Duodenal mucosa (tissue), 2 donors: ENCODE measurements around the gene IL1A.

ENCODE experiments used
- H3K27ac ChIP-seq: one replicate; pipeline ENCODE4 v1.7.0; 2013; ENCODE audit warnings: low read depth, low read length
- H3K27me3 ChIP-seq, 2 donors: one replicate each; pipeline ENCODE4 v1.7.0; 2013; ENCODE audit warnings: low read length in 2 of 2, control low read depth in 1 of 2; ENCODE audit not compliant: insufficient read depth in 2 of 2, control insufficient read depth in 1 of 2
- H3K36me3 ChIP-seq, 2 donors: one replicate each; pipeline ENCODE4 v1.7.0; 2013; ENCODE audit warnings: low read length in 2 of 2, control low read depth in 1 of 2; ENCODE audit not compliant: insufficient read depth in 2 of 2, control insufficient read depth in 1 of 2
- H3K4me1 ChIP-seq, 2 donors: one replicate each; pipeline ENCODE4 v1.7.0; 2013; ENCODE audit warnings: low read length in 2 of 2, control low read depth in 1 of 2; ENCODE audit not compliant: insufficient read depth in 2 of 2, control insufficient read depth in 1 of 2
- H3K4me3 ChIP-seq, 2 donors: one replicate each; pipeline ENCODE4 v1.7.0; 2013; ENCODE audit warnings: low read length in 2 of 2, low read depth in 1 of 2
- H3K9ac ChIP-seq, 2 donors: one replicate each; pipeline ENCODE4 v1.7.0; 2013; ENCODE audit warnings: low read length in 2 of 2, low read depth in 1 of 2
- H3K9me3 ChIP-seq, 2 donors: one replicate each; pipeline ENCODE4 v1.7.0; 2013; ENCODE audit warnings: low read length in 2 of 2, control low read depth in 1 of 2; ENCODE audit not compliant: control insufficient read depth in 1 of 2

Gene IL1A

DNA sequence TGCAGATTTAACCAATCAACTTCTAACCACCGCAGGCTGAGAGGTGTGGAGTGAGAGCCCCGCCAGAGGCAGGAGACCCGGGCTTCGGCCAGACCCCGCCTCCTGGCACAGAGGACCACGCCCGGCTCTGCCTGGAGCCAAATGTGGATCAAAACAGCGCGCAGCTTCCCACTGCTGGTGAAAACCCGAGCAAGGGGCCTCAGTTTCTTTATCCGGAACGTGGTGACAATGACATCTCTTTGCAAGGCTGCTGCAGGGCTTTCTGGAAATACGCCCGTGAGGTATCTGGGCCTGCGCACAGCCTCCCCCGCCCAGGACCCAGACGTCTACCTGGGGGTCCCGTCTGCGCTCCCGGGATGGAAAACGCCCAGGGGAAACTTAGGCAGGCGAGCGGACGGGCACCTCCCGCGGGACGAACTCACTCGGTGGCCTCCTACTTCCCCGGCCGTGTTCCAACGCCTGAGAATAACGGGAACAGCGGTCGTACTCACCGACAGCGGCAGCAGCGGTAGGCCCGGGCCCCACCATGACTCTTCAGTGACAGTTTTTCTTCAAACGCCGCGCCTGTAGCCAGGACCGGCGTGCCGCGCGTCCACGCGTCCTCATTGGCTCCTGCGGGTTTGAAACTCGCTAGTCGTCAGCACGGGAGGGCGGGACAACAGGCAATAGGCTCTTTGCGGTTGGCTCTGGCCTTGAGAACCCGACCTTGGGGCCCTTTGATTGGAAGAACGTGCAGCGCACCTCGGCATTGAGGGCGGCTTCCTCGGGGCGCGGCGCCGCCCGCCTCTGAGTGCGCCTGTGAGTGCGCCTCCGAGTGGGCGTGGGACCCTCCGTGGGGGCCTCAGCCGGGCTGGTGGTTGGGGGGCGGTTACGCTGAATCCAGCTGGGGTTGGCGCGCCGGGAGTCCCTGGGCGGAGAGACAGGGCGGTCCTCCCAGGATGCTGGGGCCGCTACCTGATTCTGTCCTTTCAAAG is 19.9 kb downstream of the IL1A start, which contains the start of gene CKAP2L:
Gene CKAP2L, minus strand, starts transcription at position 539 of the 974 bp plus-strand sequence. Its CDS starts 11 bp downstream, at position 528.
- H3K27ac ChIP-seq = no peak within 1 kb of the TSS
- H3K4me3 ChIP-seq = peak within 1 kb of the TSS; percentile 80 to 84
- peaks cover 14 to 17% of the 10 kb centered on the region in 2 donors for H3K4me1 ChIP-seq
- H3K9me3 ChIP-seq = no peaks in the 10 kb centered on the region
- H3K27me3 ChIP-seq = no peaks in the 10 kb centered on the region
- H3K9ac ChIP-seq = peak within 1 kb of the TSS; percentile 42 to 59
- no peaks in the 10 kb centered on the region for H3K36me3 ChIP-seq

DNA sequence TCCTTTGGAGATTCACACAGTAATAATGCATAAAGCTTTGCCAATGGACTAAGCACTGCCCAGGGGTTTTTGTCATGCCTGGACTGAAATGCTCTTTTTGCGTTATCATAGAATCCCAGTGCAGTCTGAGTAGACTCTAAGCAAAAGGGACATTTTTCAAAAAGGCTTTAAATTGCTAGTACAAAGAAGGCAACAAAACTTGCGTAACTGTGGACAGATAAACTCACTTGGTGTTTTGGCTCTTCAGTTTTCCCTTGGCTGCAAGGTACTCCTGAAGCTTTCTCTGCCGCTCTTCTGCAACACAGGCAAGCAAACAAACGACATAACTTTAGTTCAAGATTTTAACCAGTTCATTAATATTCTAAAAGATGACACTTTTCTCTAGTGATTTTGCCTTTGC is 22.0 kb downstream of the IL1A start:
- no peaks in the 10 kb centered on the region for H3K9me3 ChIP-seq
- no peaks in the 10 kb centered on the region for H3K27me3 ChIP-seq
- no peak overlapping the region for H3K9ac ChIP-seq
- H3K36me3 ChIP-seq = no peaks in the 10 kb centered on the region
- H3K4me1 ChIP-seq = peaks cover 14% of the 10 kb centered on the region in 2 donors
- H3K27ac ChIP-seq = no peak overlapping the region
- H3K4me3 ChIP-seq = no peak overlapping the region

DNA sequence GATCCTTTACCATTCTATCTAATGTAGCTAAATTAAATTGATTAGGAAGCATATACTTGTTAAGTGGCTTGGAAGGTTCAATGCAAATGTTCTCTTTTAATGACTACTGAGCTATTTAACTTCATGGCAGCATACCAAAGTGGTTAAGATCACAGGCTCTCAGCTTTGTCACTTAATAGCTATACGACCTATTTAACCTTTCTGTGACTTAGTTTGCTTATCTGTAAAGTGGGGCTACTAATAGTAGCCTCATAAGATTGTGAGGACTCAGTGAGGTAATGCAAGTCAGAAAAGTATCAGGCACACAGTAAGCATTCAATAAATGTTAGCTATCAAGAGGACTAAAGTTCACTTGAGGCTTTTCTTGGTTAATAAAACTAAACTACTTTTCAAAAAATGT is 24.1 kb downstream of the IL1A start:
- no peak overlapping the region for H3K4me3 ChIP-seq
- H3K4me1 ChIP-seq = peaks cover 12 to 13% of the 10 kb centered on the region in 2 donors
- peaks cover 0 to 8% of the 10 kb centered on the region in 2 donors for H3K36me3 ChIP-seq
- no peaks in the 10 kb centered on the region for H3K9me3 ChIP-seq
- no peak overlapping the region for H3K27ac ChIP-seq
- H3K9ac ChIP-seq = no peak overlapping the region
- H3K27me3 ChIP-seq = no peaks in the 10 kb centered on the region

DNA sequence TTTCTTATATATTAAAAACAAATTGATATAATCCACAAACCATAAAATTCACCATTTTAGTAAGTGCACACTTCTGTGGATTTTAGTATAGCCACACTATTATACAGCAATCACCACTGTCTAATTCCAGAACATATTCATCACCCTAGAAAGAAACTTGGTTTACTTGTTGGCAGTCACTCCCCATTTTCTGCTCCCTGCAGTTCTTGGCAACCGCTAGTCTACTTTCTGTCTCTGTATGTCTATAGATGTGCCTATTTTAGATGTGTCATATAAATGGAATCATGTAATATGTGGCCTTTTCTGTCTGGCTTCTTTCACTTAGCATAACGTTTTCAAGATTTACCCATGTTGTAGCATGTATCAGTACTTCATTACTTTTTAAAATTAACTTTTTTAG is 25.6 kb downstream of the IL1A start:
- Histone ChIP-seq H3K4me1 (peaks cover 1 to 5% of the 10 kb centered on the region in 2 donors), H3K9ac (no peak overlapping the region), H3K27ac (no peak overlapping the region), H3K36me3 (peaks cover 1 to 8% of the 10 kb centered on the region in 2 donors), H3K27me3 (no peaks in the 10 kb centered on the region), H3K4me3 (no peak overlapping the region), H3K9me3 (no peaks in the 10 kb centered on the region)

DNA sequence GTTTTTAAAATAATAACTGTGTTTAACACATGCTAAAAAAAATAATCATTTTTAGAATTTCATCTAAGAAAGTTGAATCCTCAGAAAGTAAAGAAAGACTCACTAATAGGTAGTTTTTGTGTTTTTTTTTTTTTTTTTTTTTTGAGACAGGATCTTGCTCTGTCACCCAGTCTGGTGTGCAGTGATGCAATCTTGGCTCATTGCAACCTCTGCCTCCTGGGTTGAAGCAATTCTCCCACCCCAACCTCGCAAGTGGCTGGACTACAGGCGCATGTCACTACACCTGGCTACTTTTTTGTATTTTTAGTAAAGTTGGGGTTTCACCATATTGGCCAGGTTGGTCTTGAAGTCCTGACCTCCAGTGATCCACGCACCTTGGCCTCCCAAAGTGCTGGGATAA is 27.0 kb downstream of the IL1A start:
- no peak overlapping the region for H3K4me3 ChIP-seq
- no peak overlapping the region for H3K27ac ChIP-seq
- peaks cover 2 to 8% of the 10 kb centered on the region in 2 donors for H3K36me3 ChIP-seq
- H3K4me1 ChIP-seq = no peaks in the 10 kb centered on the region
- no peak overlapping the region for H3K9ac ChIP-seq
- no peaks in the 10 kb centered on the region for H3K9me3 ChIP-seq
- no peaks in the 10 kb centered on the region for H3K27me3 ChIP-seq

DNA sequence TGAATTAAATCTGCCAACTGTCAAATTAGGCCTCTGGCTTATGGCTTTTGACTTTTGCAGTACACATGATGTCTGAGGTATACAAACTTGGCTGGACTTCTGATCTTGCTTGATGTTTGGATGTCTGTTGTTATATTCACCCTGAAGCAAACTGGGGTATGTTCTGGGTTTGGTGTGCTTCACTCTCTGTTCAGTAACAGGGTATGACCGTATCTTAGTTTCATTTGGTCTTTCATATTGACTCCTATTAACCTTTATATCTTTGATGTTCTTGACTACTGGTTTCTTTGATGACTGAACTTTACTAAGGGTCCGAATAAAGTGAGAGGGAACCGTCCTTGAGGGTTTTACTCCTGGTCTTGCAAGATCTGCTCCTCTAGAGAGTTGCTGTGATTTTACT is 28.1 kb downstream of the IL1A start:
- Histone ChIP-seq H3K27me3 (no peaks in the 10 kb centered on the region), H3K36me3 (peaks cover 2 to 8% of the 10 kb centered on the region in 2 donors), H3K4me3 (no peak overlapping the region), H3K9ac (no peak overlapping the region), H3K27ac (no peak overlapping the region), H3K4me1 (peaks cover 3 to 4% of the 10 kb centered on the region in 2 donors), H3K9me3 (no peaks in the 10 kb centered on the region)

DNA sequence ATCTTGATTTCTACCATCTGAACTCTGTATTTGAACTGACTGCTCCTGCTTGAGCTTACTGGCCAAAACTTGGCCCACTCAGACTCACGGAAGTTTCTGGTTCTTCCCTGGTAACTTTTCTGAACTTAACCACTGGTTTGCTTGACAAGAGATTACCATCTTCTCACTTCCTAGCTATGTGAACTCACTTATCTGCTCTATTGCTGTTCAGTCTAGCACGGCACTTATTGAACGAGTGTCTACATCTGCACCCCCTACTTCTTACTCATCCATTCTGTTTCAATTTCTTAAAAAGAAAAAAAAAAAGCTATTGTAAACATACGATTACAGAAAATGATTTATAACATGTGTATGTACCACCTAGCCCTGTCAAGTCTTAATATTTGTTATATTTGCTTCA is 28.8 kb downstream of the IL1A start:
- peaks cover 2 to 8% of the 10 kb centered on the region in 2 donors for H3K36me3 ChIP-seq
- peaks cover 3 to 4% of the 10 kb centered on the region in 2 donors for H3K4me1 ChIP-seq
- H3K9me3 ChIP-seq = no peaks in the 10 kb centered on the region
- no peak overlapping the region for H3K9ac ChIP-seq
- no peak overlapping the region for H3K27ac ChIP-seq
- no peaks in the 10 kb centered on the region for H3K27me3 ChIP-seq
- no peak overlapping the region for H3K4me3 ChIP-seq

DNA sequence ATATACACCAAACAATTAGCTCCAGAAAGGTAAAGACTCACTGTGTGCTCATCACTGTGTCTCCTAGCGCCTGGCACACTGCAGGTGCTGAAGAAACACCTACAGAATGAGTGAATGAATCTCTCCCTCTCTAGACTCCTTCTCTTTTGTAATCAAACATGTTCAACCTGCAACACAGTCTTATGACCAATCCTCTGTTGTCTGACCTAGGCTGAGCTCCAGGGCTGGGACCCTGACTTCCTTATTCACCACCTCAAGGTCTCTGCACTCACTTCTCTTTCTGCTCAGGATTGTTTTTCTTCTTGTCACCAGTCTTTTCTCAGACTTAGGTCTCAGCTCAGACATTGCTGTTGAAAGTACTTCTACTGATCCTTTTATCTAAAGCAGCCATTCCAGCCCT is 29.7 kb downstream of the IL1A start:
- H3K9me3 ChIP-seq = no peaks in the 10 kb centered on the region
- H3K4me3 ChIP-seq = no peak overlapping the region
- peaks cover 2 to 8% of the 10 kb centered on the region in 2 donors for H3K36me3 ChIP-seq
- no peak overlapping the region for H3K9ac ChIP-seq
- H3K27me3 ChIP-seq = no peaks in the 10 kb centered on the region
- H3K4me1 ChIP-seq = peaks cover 3 to 7% of the 10 kb centered on the region in 2 donors
- H3K27ac ChIP-seq = no peak overlapping the region

DNA sequence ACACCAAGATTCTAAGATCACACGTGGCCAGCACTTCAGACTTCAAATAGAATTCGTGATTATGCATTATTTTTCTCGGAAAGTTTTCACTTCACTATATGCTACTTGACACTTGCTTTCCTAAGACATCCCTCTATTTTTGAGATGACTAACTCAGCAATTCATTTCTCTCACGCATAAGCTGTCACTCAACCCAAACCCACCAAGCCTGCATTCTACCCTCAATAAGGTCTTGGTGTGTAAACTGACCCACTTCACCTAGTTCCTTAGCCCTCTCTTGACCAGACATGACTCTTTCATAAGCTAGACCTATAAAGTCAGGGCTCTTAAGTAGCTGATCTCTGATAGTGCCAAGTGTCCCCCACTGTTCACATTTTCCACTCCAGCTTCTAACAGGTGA is 31.6 kb downstream of the IL1A start:
- Histone ChIP-seq H3K4me1 (peaks cover 3 to 7% of the 10 kb centered on the region in 2 donors), H3K4me3 (no peak overlapping the region), H3K27ac (no peak overlapping the region), H3K9ac (no peak overlapping the region), H3K36me3 (peaks cover 2 to 8% of the 10 kb centered on the region in 2 donors), H3K9me3 (no peaks in the 10 kb centered on the region), H3K27me3 (no peaks in the 10 kb centered on the region)

DNA sequence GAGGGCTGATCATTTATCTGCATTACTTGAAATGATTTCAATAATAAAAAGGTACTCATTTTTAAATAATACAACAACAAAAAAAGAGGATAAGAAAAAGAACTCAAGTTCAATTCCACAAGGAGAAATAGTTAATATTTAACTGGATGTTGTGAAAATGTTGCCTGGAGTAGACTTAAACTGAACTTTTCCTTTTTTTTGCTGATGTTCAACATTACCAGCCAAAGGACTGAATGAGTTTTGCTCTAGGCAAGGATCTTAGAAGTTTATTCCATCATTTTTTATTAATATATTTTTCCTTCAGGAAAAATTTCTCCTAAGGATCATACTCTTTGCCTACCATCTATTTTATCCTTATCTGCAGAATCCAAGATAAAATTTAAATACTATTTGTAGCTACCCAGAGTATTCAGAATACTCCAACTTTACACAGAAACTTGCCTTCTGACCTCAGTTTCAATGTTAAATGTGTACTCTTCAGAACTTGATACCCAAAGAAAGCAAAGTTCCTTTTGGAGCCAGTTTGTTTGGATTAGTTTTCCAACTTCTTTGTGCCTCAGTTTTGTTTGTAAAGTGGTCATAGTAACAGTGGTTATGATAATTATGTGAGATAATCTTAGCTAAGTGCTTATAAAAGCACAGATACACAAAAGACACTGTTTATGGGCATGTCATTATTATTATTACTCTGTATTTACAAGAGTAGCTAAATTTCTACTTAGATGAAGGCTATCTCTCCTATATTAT is 32.7 kb downstream of the IL1A start:
- Histone ChIP-seq H3K9ac (no peak overlapping the region), H3K27ac (no peak overlapping the region)

More for the DNA sequence above, 32.7 kb downstream of the IL1A start:
- no peaks in the 10 kb centered on the region for H3K9me3 ChIP-seq
- H3K4me3 ChIP-seq = no peak overlapping the region
- no peaks in the 10 kb centered on the region for H3K27me3 ChIP-seq
- peaks cover 2 to 8% of the 10 kb centered on the region in 2 donors for H3K36me3 ChIP-seq
- H3K4me1 ChIP-seq = peaks cover 3 to 7% of the 10 kb centered on the region in 2 donors
